HepG2 (cell line): ENCODE results near the gene DUT. TPM values are rescaled to one million over a fixed set of nuclear protein-coding genes. Genes with fewer than 3 reads are reported as not detected.

Experiments
- CEBPB ChIP-seq: IDR thresholded peaks from 2 replicates; pipeline ENCODE4 v1.6.1; 2011; ENCODE audit warnings: low read depth, low read length, improper control_type of control experiment, borderline replicate concordance
- LCORL ChIP-seq, 2 experiments: fragments of 450-650 bp in 1 of 2; sonication (generic) in 1 of 2; formaldehyde crosslinking in 1 of 2; IDR thresholded peaks; 2 replicates each; pipeline versions ENCODE4 v1.5.0 to v1.6.1; 2017 to 2020; ENCODE audit warnings: antibody characterized with exemption in 1 of 2, missing genetic modification reagents in 1 of 2
- MEIS1 ChIP-seq: sonication (generic); formaldehyde crosslinking; IDR thresholded peaks from 2 replicates; pipeline ENCODE4 v1.9.0; 2021; ENCODE audit warnings: mild to moderate bottlenecking, missing genetic modification reagents, moderate library complexity, borderline replicate concordance
- MEIS2 ChIP-seq: sonication (generic); formaldehyde crosslinking; IDR thresholded peaks from 2 replicates; pipeline ENCODE4 v1.9.0; 2021; ENCODE audit warnings: mild to moderate bottlenecking, missing genetic modification reagents
- RFXAP ChIP-seq: sonication (generic); formaldehyde crosslinking; IDR thresholded peaks from 2 replicates; pipeline ENCODE4 v1.4.0; 2020; ENCODE audit warnings: missing genetic modification reagents, borderline replicate concordance
- SKI ChIP-seq: fragments of 450-650 bp; IDR thresholded peaks from one replicate; pipeline ENCODE4 v1.6.1; 2018; ENCODE audit warnings: mild to moderate bottlenecking; ENCODE audit not compliant: partially characterized antibody
- SMAD1 ChIP-seq: sonication (generic); formaldehyde crosslinking; IDR thresholded peaks from 2 replicates; pipeline ENCODE4 v1.4.0; 2020; ENCODE audit warnings: missing genetic modification reagents, low read depth, mild to moderate bottlenecking, borderline replicate concordance
- SRF ChIP-seq: IDR thresholded peaks from 2 replicates; pipeline ENCODE4 v1.6.1; 2011; ENCODE audit warnings: mild to moderate bottlenecking, low read depth, low read length, moderate library complexity
- TBP ChIP-seq: sonication (generic); formaldehyde crosslinking; IDR thresholded peaks from 2 replicates; pipeline ENCODE4 v1.5.0; 2020; ENCODE audit warnings: missing genetic modification reagents
- TCF7 ChIP-seq: sonication (generic); IDR thresholded peaks from 2 replicates; pipeline ENCODE4 v1.6.1; 2016; ENCODE audit warnings: antibody characterized with exemption, low read depth
- TSC22D2 ChIP-seq: sonication (generic); formaldehyde crosslinking; IDR thresholded peaks from 2 replicates; pipeline ENCODE4 v1.5.1; 2020; ENCODE audit warnings: missing genetic modification reagents, mild to moderate bottlenecking, borderline replicate concordance
- ZNF225 ChIP-seq: sonication (generic); formaldehyde crosslinking; IDR thresholded peaks from 2 replicates; pipeline ENCODE4 v1.4.0; 2020; ENCODE audit warnings: mild to moderate bottlenecking, missing genetic modification reagents
- ZNF280D ChIP-seq: sonication (generic); formaldehyde crosslinking; IDR thresholded peaks from 2 replicates; pipeline ENCODE4 v1.5.1; 2020; ENCODE audit warnings: mild to moderate bottlenecking, missing genetic modification reagents
- ZNF687 ChIP-seq: sonication (generic); formaldehyde crosslinking; IDR thresholded peaks from 2 replicates; pipeline ENCODE4 v1.5.1; 2020; ENCODE audit warnings: mild to moderate bottlenecking, missing genetic modification reagents, moderate library complexity
- ZNF770 ChIP-seq: sonication (generic); formaldehyde crosslinking; IDR thresholded peaks from 2 replicates; pipeline ENCODE4 v1.5.0; 2020; ENCODE audit warnings: mild to moderate bottlenecking, missing genetic modification reagents
- polyA plus RNA-seq, 8 experiments: library from polyadenylated mRNA; depleted of rRNA in 3 of 8; stranded (reverse) in 7 of 8; unstranded in 1 of 8; fragments of >200 nt; fragmentation: Illumina TruSeq in 4 of 8; extraction: Trizol in 4 of 8; gene quantifications; 2 replicates each; pipeline versions ENCODE4 v1.2.1 to v1.2.3, GENCODE V29; 2011 to 2016; ENCODE audit warnings: low read depth in 4 of 8, missing spikeins in 1 of 8, mixed read lengths in 1 of 8; ENCODE audit not compliant: insufficient read depth in 1 of 8
- total RNA-seq, 5 experiments: library from RNA; depleted of rRNA; stranded (reverse); fragments of >200 nt; fragmentation: Illumina TruSeq; extraction: Trizol; gene quantifications; 2 replicates each; pipeline ENCODE4 v1.2.3, GENCODE V29; 2016; ENCODE audit warnings: low read depth in 1 of 5
- TF ChIP-seq, protein P1 (sequence below): sonication (generic); formaldehyde crosslinking; IDR thresholded peaks from 2 replicates; pipeline ENCODE4 v1.4.0; 2020; ENCODE audit warnings: missing genetic modification reagents, borderline replicate concordance

The DUT gene
- total and polyA plus RNA-seq, 2 of the 13 experiments (the other 11 are each of a cell fraction or from before 2014, with no cell fraction given): 36.7 to 131 TPM

DNA sequence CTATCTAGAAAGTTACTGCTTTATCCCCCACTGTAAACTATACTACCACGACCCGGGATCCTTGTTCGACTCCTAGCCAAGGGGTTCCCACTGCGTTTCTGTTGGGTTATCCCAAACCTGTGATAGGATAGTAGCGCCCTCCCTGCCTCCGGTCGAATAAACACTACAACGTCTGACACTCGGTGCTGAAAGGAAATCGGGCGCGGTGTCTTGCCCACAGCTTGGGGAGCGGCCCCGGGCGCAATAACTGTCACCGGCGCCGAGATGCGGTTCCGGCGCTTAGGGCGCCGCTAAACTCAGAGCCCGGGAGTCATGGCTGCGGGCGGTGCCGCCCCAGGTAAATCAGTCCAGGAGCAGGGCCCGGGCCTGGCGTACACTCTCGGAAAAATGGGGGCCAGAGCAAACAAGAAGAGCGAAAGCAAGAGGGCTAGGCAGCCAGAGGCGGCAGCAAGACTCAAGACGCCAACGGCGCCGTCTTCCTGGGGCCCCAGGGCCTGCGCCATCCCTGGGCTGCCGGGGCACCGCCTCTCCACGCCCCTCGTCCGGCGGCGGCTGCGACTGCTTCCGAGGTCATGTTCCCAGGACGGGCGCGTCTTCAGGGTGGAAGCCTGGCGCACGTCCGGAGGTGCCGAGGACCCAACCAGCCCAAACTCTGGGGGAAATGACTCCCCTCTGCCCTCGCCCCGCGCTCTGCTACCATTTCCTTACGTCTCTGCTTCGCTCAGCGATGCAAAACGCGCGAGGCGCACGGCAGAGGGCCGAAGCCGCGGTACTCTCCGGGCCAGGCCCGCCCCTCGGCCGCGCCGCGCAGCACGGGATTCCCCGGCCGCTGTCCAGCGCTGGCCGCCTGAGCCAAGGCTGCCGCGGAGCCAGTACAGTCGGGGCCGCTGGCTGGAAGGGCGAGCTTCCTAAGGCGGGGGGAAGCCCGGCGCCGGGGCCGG is at the start of gene DUT (continued):
- 0 out of 2 replicates have a peak, but pooled peaks have one; percentile 20 for TF ChIP-seq ZNF770 (CRISPR knock-in tag)
- peak; percentile 79 for TF ChIP-seq ZNF687 (CRISPR knock-in tag)
- TF ChIP-seq TSC22D2 (CRISPR knock-in tag): peak; percentile 32; the same call in 1 of the 2 replicates
- TF ChIP-seq MEIS2 (CRISPR knock-in tag): no peak
- TF ChIP-seq SKI: no peak
- TF ChIP-seq TCF7: 0 out of 2 replicates have a peak, but pooled peaks have one; percentile 8
- TF ChIP-seq SMAD1: no peak
- TF ChIP-seq ZNF225 (CRISPR knock-in tag): peak; percentile 74
- no peak for TF ChIP-seq LCORL (IDR thresholded peaks at IDR 0.05)
- TF ChIP-seq LCORL (CRISPR knock-in tag; IDR thresholded peaks at IDR 0.05): peak; percentile 37; the same call in 1 of the 2 replicates
- peak; percentile 81 for TF ChIP-seq RFXAP (CRISPR knock-in tag)
- TF ChIP-seq TBP (CRISPR knock-in tag): no peak
- peak; percentile 47; the same call in 1 of the 2 replicates for TF ChIP-seq ZNF280D (CRISPR knock-in tag)
- TF ChIP-seq SRF: no peak
- no peak for TF ChIP-seq CEBPB
- TF ChIP-seq MEIS1 (CRISPR knock-in tag): peak; percentile 38; the same call in 1 of the 2 replicates
- TF ChIP-seq, protein P1, sequence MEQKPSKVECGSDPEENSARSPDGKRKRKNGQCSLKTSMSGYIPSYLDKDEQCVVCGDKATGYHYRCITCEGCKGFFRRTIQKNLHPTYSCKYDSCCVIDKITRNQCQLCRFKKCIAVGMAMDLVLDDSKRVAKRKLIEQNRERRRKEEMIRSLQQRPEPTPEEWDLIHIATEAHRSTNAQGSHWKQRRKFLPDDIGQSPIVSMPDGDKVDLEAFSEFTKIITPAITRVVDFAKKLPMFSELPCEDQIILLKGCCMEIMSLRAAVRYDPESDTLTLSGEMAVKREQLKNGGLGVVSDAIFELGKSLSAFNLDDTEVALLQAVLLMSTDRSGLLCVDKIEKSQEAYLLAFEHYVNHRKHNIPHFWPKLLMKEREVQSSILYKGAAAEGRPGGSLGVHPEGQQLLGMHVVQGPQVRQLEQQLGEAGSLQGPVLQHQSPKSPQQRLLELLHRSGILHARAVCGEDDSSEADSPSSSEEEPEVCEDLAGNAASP: no peak
